Epidermal melanocyte (primary cell): ENCODE measurements around the gene KRTAP10-4.
"Not testable (repeated sequence)": the region's sequence is repeated elsewhere in the genome, so short reads cannot be mapped to it uniquely, and the experiment has no call there.

Experiments
- DNase-seq: peaks from one replicate; pipeline ENCODE4 v3.0.0; 2011; ENCODE audit warnings: low spot score; ENCODE audit not compliant: insufficient read length

Gene KRTAP10-4

DNA sequence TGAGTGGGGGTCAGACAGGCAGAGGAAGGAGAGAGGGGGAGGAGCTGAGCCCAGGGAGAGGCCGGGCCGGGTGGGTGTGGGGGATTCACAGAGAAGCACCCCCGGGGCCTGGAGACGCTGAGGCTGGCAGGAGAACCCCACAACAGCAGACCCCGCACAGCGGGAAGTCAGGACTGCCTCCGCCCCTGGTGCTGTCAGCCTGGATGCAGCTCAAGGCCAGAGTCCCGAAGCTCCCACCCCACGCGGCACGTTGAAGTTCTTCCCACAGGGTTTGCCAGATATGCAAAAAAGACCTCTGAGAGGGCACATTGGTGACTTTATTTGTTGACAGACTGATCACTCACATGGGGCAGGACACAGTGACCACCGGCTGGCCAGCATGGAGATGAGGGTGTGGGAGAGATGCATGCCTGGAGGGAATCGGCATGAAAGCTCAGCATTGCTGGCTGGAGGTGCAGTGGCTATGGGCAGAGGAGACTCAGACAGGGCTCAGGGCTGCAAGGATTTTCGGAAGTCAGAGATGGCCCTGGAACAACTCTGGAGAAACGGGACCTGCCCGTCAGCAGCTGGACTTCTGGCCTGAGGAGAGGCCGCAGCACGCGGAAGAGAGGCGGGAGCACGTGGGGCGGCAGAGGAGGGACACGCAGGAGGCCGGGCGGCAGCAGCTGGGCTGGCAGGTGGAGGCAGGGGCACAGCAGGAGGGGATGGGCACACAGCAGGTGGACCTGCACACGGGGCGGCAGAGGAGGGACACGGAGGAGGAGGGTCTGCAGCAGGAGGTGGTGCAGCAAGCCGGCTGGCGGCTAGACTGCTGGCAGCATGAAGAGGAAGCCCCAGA, 15.8 kb upstream of the KRTAP10-4 start:
- no peak for DNase-seq

DNA sequence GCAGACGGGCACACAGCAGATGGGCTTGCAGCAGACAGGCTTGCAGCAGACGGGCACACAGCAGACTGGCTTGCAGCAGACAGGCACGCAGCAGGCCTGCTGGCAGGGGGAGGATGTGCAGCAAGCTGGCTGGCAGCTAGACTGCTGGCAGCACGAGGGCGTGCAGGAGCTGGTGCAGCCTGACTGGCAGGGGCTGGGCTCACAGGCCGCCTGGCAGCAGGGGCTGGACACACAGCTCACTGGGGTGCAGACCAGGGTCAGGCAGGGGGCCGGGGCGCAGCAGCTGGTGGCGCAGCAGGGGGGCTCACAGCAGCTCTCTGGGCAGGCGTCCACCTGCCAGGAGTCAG, 15.2 kb upstream of the KRTAP10-4 start:
- DNase-seq = not testable (repeated sequence)

DNA sequence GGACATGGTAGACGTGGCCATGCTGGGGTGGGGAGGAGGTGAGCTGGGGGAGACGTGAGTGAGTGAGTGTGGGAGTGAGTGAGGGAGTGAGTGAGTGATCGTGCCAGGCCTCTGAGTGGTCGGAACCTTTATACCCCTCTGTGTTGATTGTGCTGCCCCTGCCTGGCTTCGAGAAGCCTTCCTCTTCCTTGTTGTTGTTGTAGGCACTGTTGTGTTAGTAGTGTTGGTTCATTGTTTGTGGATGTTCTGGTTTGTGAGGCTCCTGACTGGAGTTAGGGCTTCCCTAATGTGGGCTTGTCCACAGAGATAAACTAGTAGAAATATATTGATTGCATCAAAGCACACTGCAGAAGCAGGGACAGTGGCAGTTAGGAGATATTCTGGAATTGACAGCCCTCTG, 14.8 kb upstream of the KRTAP10-4 start, which contains the start of gene KRTAP10-3:
TSS of gene KRTAP10-3 (minus strand) at position 101 of the 400 bp plus-strand sequence. CDS start at position 21, 80 bp downstream.
- no peak for DNase-seq

DNA sequence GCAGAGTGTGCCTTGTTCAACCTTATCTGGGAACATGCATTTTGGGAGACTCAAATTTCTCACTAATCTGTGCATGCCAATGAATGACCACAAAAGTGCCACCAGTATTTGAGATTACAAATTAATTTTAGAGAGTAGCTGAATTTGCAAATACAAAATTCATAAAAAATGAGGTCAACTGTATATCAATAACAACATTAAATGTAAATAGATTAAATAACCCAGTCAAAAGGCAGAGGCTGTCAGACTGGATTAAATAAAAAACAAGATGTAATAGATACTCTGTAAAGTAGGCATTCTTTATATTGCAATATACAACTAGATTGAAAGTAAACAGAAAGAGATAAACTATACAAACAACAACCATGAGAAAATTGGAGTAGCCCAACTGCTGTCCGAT, 9.4 kb upstream of the KRTAP10-4 start:
- DNase-seq = no peak

DNA sequence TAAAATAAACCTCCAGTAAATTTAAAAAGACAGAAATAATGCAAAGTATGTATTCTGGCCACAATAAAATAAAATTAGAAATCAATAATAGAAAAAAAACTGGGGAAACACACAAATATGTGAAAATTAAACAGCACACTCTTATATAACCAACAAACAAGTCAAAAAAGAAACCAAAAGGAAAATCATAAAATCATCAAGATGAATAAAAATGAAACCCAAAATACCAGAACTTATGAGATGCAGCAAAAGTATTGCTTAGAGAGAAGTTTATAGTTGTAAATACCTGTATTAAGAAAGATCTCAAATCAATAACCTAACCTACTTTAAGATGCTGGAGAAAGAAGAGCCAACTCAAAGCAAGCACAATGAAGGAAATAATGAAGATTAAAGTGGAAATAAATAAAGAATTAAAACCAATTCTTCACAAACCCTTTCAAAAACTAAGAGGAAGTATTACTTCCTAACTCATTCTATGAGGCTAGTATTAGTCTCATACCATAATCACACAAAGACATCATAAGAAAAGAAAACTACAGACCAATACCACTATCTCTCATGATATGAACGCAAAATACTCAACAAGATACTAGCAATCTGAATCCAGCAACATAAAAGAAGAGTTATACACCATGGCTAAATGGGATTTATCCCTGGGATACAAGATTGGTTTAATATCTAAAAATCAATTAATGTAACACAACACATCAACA, 8.5 kb upstream of the KRTAP10-4 start:
- no peak for DNase-seq

DNA sequence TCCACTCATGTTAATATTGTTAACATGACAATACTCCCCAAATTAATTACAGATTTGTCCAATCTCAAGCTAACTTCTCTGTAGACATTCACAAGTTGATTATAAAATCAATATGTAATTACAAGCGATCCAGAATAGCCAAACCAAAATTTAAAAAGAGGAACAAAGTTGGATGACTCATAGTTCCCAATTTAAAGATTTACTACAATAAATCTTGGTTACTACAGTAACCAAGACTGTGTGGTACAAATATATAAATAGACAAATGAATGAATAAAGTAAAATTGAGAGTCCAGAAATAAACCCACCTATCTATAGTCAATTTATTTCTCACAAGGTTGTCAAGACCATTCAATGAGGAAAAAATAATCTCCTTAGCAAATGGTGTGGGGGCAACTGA, 7.1 kb upstream of the KRTAP10-4 start:
- DNase-seq = no peak

DNA sequence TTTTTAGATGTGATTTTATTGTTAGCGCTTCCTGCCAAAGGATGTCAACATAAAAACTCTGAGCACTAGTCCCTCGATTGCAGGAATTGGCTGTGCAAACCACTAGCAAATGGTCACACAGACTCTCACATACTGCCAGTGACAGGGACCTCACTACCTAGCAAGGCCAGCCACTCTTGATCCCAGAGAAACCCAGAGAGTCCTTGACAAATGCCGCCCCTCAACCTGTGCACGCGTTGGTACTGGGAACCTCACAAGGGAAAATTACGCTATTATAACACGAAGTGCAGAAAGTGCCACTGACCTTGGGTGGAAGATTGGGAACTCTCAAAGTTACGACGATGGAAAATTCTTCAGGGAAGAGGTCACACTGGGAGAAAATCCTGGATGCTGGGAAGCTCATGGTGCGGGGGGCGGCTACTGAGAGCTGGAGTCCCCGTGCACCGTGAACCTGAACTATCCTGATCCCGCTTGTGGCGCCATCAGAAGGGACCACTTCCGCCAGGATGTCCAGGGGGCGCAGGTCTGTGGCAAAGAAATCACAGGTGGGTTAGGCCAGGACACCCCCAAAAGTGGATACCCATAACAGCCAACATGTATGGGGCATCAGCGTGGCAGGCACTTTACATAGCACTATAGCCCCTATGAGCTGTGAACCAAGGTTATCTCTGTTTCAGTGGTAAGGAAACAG, 5.9 kb upstream of the KRTAP10-4 start:
- no peak for DNase-seq

DNA sequence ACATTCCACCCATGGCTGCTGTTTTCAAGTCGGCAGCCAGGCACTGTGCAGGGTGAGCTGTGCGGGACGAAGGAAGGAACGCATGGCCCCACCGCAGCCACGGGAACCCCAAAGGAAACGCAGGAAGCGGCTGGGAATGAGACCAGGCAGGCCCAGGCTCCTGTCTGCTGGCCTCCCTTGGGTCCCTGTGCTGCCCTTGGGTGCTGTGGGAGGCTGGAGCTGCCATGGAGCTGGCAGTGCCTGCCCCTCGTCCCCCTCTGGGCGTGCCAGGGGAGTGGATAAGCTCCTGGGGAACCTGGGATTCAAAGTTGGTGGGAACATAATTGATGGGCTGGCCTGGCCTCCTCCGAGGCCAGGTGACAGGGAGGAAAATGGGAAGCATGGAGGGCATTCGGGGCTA, 5.3 kb upstream of the KRTAP10-4 start:
- DNase-seq = no peak

DNA sequence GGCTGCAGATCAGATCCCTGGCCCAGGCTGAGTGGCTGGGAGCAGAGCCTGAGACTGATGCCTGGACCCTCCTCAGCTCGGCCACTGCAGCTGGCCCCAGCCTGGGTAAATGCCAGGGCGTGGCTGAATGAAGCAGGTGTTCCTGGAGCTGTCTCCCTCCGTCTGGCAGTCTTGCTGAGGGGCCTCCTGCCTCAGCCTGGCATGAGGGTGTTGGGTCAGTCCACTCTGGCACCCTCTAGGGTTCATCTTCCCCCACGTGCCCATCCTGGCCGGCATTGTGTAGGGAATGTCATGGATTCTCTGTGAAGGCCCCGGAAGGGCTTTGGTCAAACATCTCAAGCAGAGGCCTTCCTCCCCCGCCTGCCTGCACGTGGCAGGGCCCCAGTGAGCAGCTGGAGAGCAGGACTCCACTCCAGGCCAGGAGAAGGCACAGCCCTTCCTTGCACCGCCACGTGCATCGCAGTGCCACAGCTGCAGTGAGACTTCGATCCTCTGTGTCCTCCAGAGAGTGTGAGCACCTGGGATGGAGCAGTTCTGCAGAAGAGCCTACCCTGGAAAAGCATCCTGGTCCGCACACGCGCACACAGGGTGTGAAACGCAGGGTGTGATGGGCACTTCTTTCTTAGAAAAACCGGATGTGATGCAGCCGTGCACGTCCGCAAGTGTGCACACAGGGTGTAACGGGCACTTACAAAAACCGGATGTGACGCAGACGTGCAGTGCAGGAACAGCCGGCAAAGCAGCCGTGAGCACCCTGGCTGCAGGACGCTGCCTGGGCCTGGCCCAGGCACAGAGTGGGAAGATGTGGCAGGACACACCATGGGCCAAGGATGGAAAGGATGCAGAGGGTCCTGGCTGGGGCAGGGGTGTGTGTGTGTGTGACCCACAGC, 4.6 kb upstream of the KRTAP10-4 start:
- no peak for DNase-seq

DNA sequence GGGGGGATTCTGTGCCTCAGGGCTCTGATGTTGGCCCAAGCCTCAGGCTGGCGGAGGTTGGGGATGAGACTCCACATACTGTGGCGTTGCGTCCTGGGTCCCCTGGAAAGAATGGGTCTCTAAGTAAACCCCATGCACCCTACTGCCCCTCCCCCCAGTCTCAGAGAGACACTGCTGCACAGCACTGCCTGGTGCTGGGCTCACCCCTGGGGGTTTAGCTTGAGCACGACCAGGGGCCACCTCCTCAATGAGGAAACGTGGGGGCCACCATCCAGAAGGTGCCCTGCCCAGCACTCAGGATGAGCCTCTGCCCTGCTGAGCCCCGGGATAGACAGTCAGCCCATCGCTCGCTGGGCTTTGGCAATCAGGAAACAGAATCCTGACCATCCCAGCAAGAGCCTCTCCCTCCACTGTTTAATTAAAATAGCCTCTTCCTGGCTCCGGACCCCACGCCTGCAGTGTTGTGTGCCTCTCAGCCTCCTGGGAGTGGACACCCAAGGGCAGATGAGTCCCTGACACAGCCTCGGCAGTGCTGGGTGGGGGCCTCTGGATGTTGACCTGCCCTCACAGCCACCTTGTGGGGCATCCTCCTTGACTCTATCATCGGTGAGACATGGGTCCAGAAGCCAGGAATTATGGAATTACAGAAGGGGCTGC, 3.5 kb upstream of the KRTAP10-4 start:
- no peak for DNase-seq

DNA sequence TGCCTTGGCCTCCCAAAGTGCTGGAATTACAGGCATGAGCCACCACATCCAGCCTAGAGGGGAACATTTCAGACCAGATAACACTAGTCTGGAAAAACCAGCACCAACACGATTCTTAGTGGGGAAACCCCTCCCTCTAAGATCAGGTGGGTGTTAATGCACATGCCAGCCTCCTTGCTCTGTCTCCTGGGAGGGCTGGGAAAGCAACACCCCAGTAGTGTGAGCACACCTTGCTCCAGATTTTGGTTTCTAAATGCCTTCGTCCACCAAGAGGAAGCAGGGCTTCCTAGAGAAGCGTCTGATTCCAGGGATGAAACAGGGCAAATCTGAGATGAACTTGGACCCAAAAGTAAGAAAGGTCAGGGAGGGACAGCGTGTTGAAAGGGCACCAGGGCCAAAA, 2.2 kb upstream of the KRTAP10-4 start:
- no peak for DNase-seq

DNA sequence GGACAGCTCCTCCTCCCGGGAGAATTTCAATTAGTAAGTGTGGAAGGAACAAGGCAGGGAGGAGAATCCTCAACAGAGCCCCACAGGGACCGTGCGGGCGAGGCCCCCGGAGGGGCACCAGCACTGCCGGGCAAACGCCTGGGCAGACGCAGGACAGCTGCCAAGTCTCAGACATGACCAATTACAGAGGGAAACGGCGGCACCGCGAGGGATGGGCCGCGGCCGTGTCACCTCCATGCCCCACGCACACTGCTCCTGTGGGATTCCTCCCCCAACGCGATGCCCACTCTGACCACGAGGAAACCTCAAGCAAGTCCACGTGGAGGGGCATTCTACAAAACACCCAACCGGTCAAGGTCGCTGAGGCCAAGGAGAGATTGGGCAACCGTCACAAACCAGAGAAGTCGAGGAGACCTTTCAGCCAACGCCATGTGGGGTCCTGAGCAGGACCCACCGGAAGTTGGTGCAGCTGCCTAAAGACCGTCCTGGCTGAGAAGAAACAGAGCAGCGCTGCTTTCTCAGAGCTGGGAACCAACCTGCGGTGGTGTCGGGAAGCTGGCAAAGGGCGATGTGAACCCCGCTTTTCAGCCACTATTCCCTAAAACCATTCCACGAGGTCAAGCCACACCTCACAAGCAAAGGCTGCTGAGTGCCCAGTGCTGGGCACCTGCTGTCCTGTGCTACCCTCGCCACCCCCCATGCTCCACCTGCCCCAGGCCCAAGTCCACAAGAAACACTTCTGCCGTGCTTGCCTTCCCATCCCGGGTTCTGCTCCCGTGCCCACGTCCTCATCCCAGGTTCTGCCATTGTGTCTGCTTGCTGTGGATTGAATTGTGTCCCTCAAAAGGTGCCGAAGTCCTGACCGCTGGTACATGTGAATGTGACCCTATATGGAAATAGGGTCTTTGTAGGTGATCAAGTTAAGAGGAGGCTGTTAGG, 1.4 kb upstream of the KRTAP10-4 start:
- no peak for DNase-seq

DNA sequence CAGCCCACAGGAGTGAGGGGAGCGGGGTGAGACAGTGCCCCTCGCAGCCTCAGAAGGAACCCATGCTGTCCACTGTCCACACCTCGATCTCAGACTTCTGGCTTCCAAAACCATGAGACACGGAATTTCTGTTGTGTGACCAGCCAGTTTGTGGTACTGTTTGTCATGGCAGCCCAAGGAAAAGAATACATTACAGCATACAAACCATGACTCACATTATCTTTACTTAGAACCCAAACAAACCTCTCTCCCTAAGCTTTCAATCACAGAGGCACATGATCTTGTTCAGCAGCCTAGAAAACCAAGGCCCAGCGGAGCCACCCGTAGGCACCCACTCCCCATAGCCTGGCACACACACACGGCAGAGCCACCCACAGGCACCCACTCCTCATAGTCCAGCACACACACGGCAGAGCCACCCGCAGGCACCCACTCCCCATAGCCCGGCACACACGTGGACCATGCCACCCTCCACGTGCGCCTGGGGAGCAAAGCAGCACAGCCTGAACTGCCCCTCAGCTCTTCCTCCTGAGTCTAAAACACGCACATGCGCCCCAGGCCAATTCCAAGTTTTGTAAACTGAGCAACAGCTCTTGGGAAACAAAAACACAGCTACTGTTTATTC, 458 bp upstream of the KRTAP10-4 start:
- DNase-seq = no peak

DNA sequence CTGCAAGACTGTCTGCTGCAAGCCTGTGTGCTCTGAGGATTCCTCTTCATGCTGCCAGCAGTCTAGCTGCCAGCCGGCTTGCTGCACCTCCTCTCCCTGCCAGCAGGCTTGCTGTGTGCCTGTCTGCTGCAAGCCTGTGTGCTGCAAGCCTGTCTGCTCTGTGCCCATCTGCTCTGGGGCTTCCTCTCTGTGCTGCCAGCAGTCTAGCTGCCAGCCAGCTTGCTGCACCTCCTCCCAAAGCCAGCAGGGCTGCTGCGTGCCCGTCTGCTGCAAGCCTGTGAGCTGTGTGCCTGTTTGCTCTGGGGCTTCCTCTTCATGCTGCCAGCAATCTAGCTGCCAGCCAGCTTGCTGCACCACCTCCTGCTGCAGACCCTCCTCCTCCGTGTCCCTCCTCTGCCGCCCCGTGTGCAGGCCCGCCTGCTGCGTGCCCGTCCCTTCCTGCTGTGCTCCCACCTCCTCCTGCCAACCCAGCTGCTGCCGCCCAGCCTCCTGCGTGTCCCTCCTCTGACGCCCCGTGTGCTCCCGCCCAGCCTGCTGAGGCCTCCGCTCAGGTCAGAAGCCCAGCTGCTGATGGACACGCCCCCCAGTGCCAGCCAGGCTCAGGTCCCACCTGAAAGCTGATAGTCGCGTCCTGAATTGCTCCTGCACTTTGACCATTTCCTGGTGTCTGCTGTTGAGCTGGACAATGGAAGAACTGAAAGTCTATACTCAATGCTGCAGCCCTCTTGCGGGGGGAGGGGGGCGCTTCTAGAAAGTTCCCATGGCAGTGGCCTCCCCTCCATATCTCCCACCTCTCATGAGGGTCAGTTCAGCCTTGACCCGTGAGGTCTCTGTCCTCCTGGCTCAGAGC, 1.2 kb downstream of the KRTAP10-4 start:
- no peak for DNase-seq

DNA sequence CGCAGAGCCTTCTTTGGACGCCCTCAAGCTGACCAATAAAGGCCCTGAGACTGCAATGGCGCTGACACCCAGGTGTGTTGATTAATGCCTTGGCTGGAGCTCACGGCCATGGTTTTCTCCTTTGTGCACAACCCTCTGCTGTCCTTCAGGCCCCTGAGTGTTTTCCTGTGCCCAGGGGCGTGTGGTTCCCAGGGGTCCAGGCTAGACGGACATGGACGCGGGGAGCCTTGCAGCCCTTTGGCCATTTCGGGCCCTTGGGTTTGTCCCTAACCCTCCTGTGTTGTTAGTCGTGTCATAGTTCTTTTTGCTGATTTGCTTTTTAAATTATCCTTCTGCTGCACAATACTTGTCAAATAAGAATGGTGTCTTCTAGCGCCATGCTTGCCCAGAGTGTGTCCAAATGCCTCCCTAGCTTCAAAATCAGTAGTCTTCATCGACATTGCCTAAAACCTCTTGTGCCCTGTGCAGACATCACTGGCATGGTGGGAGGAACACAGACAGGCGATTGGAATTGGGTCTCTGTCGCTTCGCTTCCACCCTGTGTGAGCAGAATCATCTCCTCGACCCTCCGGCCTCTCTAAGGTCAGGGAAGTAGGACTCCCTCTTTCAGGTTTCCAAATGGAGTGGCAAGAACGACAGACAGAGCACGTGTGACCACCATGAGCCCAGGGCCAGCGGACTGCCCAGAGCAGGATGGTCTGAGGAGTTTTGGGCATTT, 1.9 kb downstream of the KRTAP10-4 start:
- DNase-seq = no peak

DNA sequence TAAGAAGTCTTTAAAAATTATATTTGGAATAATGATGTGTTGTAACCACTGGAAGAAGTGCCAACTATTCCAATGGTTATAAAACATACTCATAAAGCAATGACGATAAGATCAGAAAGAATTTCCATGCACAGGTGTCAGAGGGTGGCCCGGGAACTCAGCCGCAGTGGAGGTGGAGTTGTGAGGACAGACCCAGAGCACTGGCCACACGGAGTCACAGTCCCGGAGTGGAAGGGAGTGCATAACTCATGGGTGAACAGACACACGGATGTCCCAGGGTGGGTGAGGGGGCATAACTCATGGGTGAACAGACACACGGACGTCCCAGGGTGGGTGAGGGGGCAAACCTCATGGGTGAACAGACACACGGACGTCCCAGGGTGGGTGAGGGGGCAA, 2.5 kb downstream of the KRTAP10-4 start:
- DNase-seq = no peak

DNA sequence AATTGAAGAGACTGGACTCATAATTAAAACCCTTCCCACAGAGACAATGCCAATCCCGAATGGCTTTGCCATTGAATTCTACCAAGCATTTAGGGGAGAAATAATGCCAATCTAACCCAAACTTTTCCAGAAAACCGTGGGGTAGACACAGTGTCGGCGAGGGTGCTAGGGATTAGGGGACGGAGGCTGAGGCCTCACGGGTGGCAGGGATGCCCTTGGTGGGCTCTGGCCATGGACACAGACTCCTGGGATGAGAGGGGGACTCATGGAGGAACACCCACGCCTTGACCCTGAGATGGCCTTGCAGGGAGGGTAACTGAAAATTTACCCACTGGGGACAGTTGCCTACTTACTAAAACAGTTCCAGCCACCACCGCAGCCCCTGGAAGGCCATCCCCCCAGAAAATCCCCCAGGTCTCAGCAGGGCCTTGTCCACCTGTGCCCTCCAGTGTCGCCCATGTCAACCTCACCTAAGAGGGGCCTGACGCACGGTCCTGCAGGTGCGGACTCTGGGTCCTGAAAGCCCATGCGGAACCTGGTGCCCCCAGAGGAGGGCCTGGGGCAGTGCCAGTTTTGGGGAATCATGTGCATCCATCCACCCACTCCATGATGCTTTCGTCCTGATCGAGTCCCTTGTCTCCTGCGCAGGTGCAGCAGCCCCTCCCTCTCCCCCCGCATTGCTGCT, 5.0 kb downstream of the KRTAP10-4 start:
- DNase-seq = no peak
